RWPE1 (cell line): ENCODE results near the gene IRF4.
"Not testable (repeated sequence)": the region's sequence is repeated elsewhere in the genome, so short reads cannot be mapped to it uniquely, and the experiment has no call there.

Source experiments
- CTCF ChIA-PET: fragments of 350-600 bp; sonication (Branson Sonifier 250); formaldehyde crosslinking; extraction: SDS; loops from one replicate; lab custom pipeline; 2021; lab: Yijun Ruan, JAX
- POLR2A ChIA-PET: fragments of 400-600 bp; formaldehyde crosslinking; extraction: SDS; loops from one replicate; lab custom pipeline; 2020; ENCODE audit warnings: antibody characterized with exemption; ENCODE audit not compliant: low non-redundant PET; lab: Yijun Ruan, JAX
- DNase-seq: peaks from one replicate; pipeline ENCODE4 v3.0.0; 2012; ENCODE audit warnings: low spot score
- H3K27ac ChIP-seq: fragments of 450-650 bp; 2 replicates; pipeline ENCODE4 v1.5.1; 2017
- CTCF ChIP-seq: fragments of 450-650 bp; conservative IDR thresholded peaks from 2 replicates; pipeline ENCODE4 v1.5.1; 2017; ENCODE audit warnings: low read depth, mild to moderate bottlenecking

Gene IRF4

GRCh38 chr6:423055-423798 lies 31.7 kb downstream of the IRF4 start:
- CTCF ChIA-PET, result no interaction called here
- H3K27ac ChIP-seq, result peak overlapping the region; percentile 31; the same call in 1 of the 2 replicates
- no peak for DNase-seq
- POLR2A ChIA-PET, result interaction anchor here (0.6 kb wide), 1 partner anchor 136 kb away, joined by 4 read pairs; no protein-coding TSS in a partner anchor
- no peak for TF ChIP-seq CTCF

GRCh38 chr6:423799-424345 lies 32.3 kb downstream of the IRF4 start:
- no peak overlapping the region for H3K27ac ChIP-seq
- CTCF ChIA-PET, result no interaction called here
- no peak for TF ChIP-seq CTCF
- DNase-seq, result no peak
- POLR2A ChIA-PET, result no interaction called here

GRCh38 chr6:424741-425417 lies 33.3 kb downstream of the IRF4 start:
- TF ChIP-seq CTCF, result no peak
- ChIA-PET POLR2A (no interaction called here), CTCF (no interaction called here)
- H3K27ac ChIP-seq, result no peak overlapping the region
- DNase-seq, result no peak

- CTCF ChIA-PET, DNase-seq, H3K27ac ChIP-seq, POLR2A ChIA-PET: not testable (repeated sequence)
Measured at GRCh38 chr6:425418-425788, 33.9 kb downstream of the IRF4 start.

- H3K27ac ChIP-seq, CTCF ChIA-PET, POLR2A ChIA-PET, DNase-seq: not testable (repeated sequence)
Measured at GRCh38 chr6:426198-426738, 34.7 kb downstream of the IRF4 start.

GRCh38 chr6:428047-428603 lies 36.6 kb downstream of the IRF4 start:
- no peak for DNase-seq
- POLR2A ChIA-PET, result no interaction called here
- CTCF ChIA-PET, result no interaction called here
- no peak overlapping the region for H3K27ac ChIP-seq
- no peak for TF ChIP-seq CTCF

- H3K27ac ChIP-seq, result no peak overlapping the region
- no peak for TF ChIP-seq CTCF
- no peak for DNase-seq
- POLR2A ChIA-PET, result no interaction called here
- CTCF ChIA-PET, result no interaction called here
Measured at GRCh38 chr6:429515-430121, 38.1 kb downstream of the IRF4 start.
